TTC549 (cell line): ENCODE data around the gene EDA.
"Not testable (repeated sequence)": the region's sequence is repeated elsewhere in the genome, so short reads cannot be mapped to it uniquely, and the experiment has no call there.

Experiments used
- FAIRE-seq: peaks from 2 replicates; lab custom pipeline; 2012; peaks lifted over from hg19 to GRCh38; lab: Jason Lieb, UNC

The EDA gene

GRCh38 chrX:69959712-69960111, 343.8 kb downstream of the EDA start:
- no peak for FAIRE-seq

GRCh38 chrX:69961365-69962072, 345.6 kb downstream of the EDA start:
- FAIRE-seq = no peak

DNA sequence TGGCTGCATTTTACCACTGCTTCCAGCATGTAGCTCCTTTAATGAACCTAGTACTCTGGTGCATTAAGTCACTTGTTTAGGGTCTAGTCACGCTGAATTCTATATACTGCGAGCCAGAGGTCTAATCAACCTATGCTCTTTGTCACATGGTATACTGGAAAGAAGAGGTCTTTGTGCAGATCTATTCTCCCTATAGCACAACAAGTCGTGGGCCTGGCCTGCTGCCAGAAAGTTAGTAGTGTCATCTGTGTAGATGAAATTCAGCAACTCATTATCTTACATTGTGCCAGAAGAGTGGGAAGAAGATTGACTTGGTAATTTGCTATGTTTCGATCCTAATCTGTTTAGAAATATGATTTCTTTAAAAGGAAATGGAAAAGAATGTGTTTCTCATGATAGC, 353.0 kb downstream of the EDA start:
- FAIRE-seq = no peak

- FAIRE-seq = no peak
Observed at GRCh38 chrX:69969460-69969859, 353.5 kb downstream of the EDA start.

DNA sequence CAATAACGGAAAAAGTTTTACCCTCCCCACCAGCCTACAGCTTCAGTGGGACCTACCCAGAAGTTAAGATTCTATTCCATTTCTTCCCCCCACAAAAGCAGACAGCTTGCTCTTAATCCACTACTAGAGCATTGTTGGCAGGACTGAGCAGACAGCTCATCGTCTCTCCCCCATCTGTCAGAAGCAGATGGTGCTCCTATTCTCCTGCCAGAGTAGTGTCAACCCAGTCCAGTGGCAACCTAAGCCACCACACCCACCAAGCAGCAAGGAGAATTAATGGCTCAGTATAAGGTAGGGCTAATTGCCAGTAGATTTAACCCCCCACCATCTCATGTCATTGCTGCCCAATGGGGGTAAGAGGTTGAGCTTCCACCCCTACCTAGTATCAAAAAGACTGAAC, 371.8 kb downstream of the EDA start:
- no peak for FAIRE-seq

DNA sequence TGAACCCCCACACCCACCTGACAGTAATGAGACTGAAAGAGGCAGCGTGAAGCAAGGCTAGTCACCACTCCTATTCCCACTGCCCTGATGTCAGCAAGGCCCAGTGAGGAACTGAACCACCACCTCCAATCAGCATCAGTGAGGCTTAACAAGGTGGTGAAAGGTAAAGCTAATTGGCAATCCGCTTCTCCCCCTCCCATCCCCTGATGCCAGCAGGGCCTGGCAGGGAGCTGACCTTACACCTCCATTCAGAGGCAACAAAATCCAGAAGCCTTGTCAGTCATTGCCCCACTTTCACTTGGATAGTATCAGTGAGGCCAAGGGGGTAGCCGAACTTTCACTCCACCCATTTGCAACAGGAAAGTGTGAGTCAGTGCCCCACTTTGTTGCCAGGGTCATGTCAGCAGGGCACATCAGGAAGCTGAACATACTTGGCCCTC, 373.1 kb downstream of the EDA start:
- FAIRE-seq = no peak

GRCh38 chrX:69991685-69992084, 375.8 kb downstream of the EDA start:
- FAIRE-seq = no peak

- no peak for FAIRE-seq
Observed at GRCh38 chrX:69993494-69993893, 377.6 kb downstream of the EDA start.

DNA sequence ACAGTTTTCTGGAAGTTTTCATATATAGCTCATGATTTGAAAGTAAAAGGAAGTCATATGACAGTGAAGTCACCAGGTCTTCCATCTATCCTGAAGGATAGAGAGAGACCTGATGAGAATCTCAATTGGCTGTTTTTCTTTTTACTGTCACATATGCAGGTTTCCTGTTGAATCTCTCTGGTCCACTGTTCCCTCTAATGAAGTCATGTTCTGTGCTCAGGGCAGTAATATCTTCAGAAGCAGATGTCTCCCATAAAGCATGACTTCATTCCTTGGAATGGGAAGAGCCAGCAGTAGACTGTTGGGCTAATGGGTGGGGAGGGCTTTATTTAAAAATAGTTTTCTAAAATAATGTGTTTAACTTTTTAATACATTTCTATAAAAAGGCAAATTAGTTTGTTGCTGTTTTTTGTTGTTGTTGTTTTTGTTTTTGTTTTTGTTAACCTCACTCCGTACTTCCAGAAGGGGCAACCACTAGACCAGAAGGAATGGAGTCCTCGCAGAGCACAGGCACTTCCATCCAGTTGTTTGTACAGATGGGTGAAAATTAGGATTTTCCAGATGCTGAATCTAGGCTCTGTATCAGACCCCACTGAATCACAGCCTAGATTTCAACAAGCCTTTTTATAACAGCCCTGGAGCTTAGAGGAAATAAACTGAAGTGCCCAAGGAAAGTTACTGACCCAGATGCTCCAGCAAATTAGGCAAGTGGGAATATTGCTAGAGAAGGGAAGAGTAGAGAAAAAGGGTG, 379.6 kb downstream of the EDA start:
- FAIRE-seq = no peak

DNA sequence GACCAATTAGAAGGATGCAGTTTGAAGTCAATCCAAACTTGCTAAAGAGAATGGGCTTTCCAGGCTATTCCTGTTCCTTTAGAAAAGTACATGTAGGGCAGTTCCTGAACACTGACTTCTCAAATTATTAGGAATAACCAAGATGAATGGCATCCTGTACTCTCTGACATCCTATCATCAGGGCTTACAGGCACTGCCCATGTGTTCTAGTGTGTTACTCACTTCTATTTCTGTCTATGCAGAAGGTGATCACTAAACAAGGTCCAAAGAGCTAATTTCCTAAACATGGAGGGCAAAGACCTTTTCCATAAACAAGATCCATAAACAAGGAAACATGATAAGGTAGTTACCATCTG, 380.2 kb downstream of the EDA start:
- no peak for FAIRE-seq

DNA sequence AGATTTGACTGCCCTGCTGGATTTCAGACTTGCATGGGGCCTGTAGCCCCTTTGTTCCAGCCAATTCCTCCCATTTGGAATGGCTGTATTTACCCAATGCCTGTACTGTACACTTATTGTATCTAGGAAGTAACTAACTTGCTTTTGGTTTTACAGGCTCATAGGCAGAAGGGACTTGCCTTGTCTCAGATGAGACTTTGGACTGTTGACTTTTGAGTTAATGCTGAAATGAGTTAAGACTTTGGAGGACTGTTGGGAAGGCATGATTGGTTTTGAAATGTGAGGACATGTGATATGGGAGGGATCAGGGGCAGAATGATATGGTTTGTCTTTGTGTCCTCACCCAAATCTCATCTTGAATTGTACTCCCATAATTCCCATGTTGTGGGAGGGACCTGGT, 382.4 kb downstream of the EDA start:
- FAIRE-seq = not testable (repeated sequence)

DNA sequence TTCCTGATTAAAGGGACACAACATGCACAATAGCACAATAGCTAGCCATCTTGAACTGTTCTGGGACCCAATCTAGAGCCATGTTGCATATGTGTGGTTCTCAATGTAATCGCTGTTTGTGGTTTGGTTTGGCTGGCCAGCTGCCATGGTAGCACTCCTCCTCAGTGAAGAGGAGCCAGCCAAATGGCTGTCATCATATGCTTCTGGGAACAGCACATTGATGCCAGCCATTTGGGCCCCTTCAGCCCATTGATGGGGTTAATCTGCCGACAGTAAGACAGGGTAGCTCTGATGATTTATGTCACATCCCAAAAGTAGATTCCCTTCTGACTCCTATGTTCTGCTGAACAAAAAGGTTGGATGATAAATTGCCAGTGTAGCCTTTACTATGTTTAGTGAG, 385.4 kb downstream of the EDA start:
- FAIRE-seq = no peak

DNA sequence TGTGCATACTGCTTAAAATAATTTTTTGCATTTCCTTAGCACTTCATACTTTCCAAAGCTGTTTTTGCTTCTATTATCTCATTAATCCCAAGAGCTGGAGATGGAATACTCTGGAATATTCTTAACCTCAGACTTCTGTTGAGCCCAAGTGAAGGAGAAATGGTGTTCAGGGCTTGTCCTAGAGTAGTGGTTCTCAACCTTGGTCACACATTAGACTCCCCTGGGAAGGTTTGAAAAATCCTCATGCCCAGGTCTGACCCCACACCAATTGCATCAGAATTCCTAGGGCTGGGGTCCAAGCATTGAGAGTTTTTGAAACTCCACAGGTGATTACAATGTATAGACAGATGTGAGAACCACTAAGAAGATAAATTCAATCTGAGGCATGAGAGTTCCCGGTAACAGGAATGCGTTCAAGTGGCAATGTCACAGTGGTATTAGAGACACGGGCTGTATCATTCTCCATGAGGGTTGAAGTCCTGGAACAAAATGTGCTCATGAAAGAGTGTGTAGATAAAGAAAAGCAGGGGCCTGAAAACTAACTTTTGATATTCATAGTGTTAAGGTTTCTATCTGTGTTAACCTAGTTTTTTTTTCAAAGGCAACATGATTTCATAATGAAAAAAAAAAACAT, 385.9 kb downstream of the EDA start:
- no peak for FAIRE-seq

DNA sequence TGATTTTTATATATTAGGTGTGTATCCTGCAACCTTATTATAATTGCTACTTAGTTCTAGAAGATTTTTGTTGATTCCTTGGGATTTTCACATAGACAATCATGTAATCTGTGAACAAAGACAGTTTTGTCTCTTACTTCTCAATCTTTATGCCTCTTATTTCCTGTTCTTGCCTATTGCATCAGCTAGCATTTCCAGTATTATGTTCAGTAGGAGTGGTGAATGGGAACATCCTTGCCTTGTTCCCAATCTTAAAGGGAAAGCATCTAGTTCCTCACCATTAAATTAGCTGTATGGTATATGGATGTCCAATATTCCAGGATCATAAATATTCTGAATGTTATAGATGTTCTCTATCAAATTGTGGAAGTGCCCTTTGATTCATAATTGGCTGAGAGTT, 392.0 kb downstream of the EDA start:
- FAIRE-seq = no peak

GRCh38 chrX:70009049-70009448, 393.1 kb downstream of the EDA start:
- FAIRE-seq = no peak

DNA sequence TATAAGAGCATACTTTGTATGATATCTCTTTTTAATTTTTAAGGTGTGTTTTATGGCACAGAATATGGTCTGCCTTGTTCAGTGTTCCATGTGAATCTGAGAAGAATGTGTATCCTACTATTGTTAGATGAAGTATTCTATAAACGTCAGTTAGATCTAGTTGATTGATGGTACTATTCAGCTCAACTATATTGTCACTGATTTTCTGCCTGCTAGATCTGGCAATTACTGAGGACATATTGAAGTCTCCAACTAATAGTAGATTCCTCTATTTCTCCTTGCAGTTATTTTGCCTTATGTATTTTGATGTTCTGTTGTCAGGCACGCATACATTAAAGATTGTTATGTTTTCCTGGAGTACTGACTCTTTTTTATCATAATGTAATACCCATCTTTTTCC, 394.1 kb downstream of the EDA start:
- no peak for FAIRE-seq

DNA sequence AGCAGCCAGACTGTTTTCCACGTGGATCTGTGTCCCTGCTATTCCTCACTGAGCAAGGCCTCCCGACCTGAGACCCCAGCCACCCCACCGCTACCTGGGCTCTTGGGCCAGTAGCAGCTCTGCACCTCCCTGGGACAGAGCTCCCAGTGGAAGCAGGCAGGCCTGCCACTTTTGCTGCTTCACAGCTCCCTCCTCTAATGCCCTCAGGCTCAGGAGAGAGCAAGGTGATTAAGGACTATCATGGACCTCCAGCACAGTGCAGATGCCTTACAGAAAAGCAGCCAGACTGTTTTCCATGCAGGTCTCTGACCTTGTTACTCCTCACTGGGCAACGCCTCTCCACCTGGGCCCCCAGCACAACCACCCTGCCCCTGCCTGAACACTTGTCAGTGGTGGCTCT, 396.8 kb downstream of the EDA start:
- no peak for FAIRE-seq

DNA sequence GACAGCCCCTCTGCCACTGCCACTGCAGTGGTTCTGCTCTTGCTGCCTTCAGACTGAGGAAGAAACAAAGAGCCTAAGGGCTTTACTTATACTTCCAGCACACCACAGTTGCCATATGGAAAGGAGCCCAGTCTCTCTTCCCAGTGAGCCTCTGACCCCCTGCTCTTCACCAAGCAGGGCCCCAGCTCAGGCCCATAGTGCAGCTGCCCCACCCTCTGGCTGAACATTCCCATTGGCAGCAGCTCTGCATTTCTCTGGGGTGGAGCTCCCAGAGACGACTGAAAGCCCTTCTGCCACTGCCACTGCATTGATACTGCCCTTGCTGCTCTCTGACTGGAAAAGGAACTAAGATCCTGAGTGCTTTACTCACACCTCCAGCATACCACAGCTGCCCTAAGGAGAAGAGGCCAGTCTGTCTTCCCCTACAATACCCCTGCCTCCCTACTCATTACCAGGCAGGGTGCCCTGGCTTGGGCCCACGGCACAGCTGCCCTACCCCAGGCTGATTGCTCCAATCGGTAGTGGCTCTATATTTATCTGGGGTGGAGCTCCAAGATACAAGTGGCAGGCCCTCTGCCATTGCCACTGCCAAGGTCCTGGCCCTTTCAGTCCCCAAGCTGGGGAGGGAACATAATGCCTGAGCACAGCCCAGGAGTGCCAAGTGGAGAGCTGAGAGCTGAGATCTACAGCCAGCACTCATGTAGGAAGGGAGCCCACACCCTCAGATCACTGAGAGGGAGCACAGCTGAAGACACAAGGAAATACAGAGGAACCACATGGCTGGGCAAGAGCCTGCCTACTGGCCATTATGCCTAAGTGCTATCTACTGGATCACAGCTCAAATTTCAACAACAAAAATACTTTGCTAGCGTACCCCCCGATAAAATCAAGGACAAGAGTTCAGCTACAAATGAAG, 397.8 kb downstream of the EDA start:
- no peak for FAIRE-seq

DNA sequence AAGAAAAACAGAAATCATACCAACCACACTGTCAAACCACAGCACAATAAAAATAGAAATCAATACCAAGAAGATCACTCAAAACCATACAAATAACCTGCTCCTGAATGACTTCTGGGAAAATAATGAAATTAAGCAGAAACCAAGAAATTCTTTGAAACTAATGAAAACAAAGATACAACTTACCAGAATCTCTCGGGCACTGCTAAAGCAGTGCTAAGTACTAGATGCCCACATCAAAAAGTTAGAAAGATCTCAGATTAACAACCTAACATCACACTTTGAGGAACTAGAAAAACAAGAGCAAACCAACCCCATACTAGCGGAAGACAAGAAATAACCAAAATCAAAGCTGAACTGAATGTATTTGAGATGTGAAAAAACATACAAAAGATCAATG, 400.6 kb downstream of the EDA start:
- no peak for FAIRE-seq

- no peak for FAIRE-seq
Observed at GRCh38 chrX:70022616-70023015, 406.7 kb downstream of the EDA start.

GRCh38 chrX:70025464-70025863, 409.6 kb downstream of the EDA start:
- FAIRE-seq = no peak

DNA sequence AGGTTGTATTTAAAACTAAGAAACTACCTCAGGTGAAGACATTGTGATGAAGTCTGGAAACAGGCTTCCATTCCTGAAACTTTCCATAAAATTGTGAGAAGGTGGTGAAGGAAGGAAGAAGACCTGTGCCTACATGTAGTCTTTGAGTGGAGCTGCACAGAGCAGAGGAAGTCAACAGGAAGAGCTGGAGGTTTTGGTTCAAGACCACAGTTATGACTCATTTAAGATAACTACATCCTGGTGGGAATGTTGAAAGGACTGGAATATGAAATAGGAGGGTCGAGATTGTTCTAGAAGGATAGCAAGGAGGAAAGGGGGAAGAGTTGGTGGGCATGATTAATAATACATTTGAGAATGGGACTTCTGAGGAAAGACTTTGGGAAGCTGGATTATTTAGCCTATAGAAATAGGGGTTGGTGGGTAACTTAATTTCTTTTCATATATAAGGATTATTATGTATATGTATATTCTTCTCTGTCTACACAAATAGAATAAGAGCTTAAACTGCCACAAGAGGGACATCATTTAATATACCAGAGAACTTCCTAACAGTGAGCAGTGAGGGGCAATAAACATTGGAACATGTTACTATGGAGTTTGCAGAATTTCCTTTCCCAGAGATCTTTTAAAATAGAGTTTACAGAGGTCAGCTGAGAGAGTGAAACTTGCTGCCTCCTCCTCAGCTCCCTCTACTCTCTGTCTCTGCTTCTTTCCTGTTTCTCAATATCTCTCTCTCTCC, 410.4 kb downstream of the EDA start:
- FAIRE-seq = no peak
